ENCODE results near the gene MFSD1.

MFSD1 gene

DNA sequence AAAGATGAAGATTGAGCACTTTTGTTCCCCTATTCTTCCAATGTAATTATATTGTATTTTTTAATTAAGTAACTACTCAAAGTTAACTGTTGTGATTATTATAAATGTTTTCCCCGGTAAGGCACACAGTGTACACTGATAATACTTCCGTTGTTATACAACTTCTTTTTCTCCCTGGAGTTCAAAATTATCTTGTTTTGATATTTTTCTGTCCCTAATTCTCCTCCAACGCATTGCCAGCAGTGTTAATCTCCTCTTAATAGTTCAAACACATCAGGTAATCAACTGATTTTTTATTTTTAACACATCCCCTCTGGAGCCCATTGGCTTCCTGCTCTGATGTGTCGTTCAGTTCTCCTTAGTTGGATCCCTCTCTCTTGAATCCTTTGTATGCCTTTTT lies 32.3 kb upstream of the MFSD1 start:
- no peak for TF ChIP-seq FOXP2 (optimal IDR thresholded peaks at IDR 0.05; ENCODE audit: borderline replicate concordance, extremely low read depth, extremely low read length, insufficient read depth)
- TF ChIP-seq, protein P1, sequence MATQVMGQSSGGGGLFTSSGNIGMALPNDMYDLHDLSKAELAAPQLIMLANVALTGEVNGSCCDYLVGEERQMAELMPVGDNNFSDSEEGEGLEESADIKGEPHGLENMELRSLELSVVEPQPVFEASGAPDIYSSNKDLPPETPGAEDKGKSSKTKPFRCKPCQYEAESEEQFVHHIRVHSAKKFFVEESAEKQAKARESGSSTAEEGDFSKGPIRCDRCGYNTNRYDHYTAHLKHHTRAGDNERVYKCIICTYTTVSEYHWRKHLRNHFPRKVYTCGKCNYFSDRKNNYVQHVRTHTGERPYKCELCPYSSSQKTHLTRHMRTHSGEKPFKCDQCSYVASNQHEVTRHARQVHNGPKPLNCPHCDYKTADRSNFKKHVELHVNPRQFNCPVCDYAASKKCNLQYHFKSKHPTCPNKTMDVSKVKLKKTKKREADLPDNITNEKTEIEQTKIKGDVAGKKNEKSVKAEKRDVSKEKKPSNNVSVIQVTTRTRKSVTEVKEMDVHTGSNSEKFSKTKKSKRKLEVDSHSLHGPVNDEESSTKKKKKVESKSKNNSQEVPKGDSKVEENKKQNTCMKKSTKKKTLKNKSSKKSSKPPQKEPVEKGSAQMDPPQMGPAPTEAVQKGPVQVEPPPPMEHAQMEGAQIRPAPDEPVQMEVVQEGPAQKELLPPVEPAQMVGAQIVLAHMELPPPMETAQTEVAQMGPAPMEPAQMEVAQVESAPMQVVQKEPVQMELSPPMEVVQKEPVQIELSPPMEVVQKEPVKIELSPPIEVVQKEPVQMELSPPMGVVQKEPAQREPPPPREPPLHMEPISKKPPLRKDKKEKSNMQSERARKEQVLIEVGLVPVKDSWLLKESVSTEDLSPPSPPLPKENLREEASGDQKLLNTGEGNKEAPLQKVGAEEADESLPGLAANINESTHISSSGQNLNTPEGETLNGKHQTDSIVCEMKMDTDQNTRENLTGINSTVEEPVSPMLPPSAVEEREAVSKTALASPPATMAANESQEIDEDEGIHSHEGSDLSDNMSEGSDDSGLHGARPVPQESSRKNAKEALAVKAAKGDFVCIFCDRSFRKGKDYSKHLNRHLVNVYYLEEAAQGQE (IDR thresholded peaks at IDR 0.05; ENCODE audit: insufficient read depth in 1 of 2, low read depth in 2 of 2, low read length in 2 of 2) = no peak
- no peak for TF ChIP-seq TAF1 (IDR thresholded peaks at IDR 0.05; ENCODE audit: borderline replicate concordance, insufficient read depth, low read length)
- TF ChIP-seq SIN3A (IDR thresholded peaks at IDR 0.05; ENCODE audit: borderline replicate concordance, insufficient read depth, low read length) = no peak
- no peak for TF ChIP-seq POLR2AphosphoS5 (IDR thresholded peaks at IDR 0.05; ENCODE audit: low read depth, low read length)

DNA sequence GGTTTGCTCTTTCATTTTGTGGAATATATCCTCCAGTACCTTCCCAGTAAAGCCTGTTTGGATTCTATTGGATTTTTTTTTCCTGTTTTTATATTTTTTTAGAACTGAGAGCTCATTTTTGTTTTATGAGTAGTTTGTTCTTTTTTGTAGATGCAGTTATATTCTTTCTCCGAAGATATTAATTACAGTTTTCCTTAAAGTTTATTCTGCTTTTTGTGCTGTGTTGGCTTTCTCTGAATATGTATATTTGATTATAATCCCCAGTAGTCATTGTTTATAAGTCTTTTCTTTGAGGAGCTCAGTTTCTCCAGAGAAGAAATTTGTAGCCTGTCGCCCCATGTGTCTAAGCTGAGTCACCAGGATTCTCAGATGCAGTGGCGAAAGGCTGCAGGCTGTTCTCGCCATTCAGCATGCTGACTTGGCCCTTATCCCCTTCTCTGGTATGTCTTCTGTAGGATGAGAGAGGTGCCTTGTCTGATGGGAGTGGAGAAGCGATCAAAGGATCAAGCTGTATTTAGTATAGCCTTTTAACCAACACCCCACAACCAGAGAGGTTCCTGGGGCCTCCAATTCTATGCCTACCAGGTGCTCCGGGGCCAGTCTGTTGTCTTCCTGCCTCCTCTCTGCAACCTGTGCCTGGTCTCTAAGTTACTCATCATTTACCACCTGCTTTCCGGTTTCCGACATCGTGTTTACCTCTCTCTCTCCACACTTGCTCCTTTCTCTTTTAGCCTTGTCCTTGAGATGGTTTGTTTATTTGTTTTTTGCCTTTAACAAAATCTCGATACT lies 31.7 kb upstream of the MFSD1 start:
- TF ChIP-seq POLR2AphosphoS5 (IDR thresholded peaks at IDR 0.05; ENCODE audit: low read depth, low read length) = no peak

DNA sequence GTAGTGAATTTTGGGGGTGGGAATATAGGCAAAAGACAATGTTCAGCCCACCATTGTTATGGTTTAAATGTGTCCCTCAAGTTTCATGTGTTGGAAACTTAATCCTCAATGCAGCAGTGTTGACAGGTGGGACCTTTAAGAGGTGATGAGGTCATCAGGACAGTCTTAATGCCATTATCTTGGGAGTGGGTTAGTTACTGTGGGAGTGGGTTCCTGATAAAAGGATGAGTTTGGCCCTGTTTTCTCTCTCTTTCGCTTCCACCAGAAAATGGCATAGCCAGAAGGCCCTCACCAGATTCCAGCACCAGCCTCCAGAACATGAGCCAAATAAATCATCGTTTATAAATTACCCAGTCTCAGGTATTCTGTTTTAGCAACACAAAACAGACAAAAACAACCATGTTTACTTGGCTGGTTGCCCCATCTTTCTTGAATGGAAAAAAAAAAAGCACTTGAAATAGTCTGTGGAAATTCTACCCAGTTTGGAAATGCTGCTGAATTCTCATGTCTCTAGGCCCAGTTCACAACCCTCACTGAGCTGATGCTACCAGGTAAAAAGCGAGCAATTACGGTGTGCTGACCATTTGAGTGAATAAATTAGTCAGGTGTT lies 31.0 kb upstream of the MFSD1 start:
- TF ChIP-seq FOXP2 (optimal IDR thresholded peaks at IDR 0.05; ENCODE audit: borderline replicate concordance, extremely low read depth, extremely low read length, insufficient read depth) (no peak), SIN3A (IDR thresholded peaks at IDR 0.05; ENCODE audit: borderline replicate concordance, insufficient read depth, low read length) (no peak), TAF1 (IDR thresholded peaks at IDR 0.05; ENCODE audit: borderline replicate concordance, insufficient read depth, low read length) (no peak), POLR2AphosphoS5 (IDR thresholded peaks at IDR 0.05; ENCODE audit: low read depth, low read length) (no peak)
- TF ChIP-seq, protein P1 (IDR thresholded peaks at IDR 0.05; ENCODE audit: insufficient read depth in 1 of 2, low read depth in 2 of 2, low read length in 2 of 2) = no peak

DNA sequence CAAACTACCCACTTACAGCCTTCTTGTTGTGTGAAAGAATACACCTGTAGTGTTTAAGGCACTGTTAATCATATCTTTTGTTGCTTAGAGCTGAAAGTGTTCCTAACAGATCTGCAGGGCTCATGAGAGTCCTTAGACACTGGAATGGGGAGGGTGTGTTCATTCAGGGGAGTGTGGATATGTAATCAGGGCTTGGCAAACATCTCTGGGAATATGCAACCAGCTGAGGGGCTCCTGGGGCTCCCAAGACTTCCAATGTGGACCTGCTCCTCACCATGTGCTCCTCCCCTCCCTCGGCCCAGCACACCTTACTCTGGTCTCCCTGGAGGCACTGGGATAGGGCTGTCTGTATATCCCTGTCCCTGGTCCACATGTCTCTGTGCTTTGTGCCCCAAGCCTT lies 30.3 kb upstream of the MFSD1 start:
- TF ChIP-seq POLR2AphosphoS5 (IDR thresholded peaks at IDR 0.05; ENCODE audit: low read depth, low read length) (no peak), FOXP2 (optimal IDR thresholded peaks at IDR 0.05; ENCODE audit: borderline replicate concordance, extremely low read depth, extremely low read length, insufficient read depth) (no peak)

DNA sequence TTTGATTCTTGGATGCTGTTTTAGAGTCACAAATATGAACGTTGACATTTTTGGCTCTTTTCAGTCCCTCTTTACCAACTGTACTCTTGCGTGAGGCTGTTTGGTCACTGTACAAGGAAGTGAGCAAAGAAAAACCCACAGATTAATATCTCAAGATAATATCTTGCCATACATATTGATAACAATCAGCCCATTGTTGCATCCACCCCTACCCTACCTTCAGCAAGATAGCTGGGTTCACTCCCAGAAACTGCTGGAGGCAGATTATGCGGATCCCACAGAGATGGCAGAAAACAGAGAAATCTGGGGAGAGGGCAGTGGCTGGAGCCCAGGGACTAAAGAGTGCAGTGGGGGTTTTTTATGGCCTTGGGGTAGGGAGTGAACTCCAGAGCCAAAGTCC lies 29.9 kb upstream of the MFSD1 start:
- TF ChIP-seq POLR2AphosphoS5 (IDR thresholded peaks at IDR 0.05; ENCODE audit: low read depth, low read length) = no peak
- TF ChIP-seq, protein P1 (IDR thresholded peaks at IDR 0.05; ENCODE audit: insufficient read depth in 1 of 2, low read depth in 2 of 2, low read length in 2 of 2) = no peak
- no peak for TF ChIP-seq SIN3A (IDR thresholded peaks at IDR 0.05; ENCODE audit: borderline replicate concordance, insufficient read depth, low read length)
- no peak for TF ChIP-seq FOXP2 (optimal IDR thresholded peaks at IDR 0.05; ENCODE audit: borderline replicate concordance, extremely low read depth, extremely low read length, insufficient read depth)
- TF ChIP-seq TAF1 (IDR thresholded peaks at IDR 0.05; ENCODE audit: borderline replicate concordance, insufficient read depth, low read length) = no peak

DNA sequence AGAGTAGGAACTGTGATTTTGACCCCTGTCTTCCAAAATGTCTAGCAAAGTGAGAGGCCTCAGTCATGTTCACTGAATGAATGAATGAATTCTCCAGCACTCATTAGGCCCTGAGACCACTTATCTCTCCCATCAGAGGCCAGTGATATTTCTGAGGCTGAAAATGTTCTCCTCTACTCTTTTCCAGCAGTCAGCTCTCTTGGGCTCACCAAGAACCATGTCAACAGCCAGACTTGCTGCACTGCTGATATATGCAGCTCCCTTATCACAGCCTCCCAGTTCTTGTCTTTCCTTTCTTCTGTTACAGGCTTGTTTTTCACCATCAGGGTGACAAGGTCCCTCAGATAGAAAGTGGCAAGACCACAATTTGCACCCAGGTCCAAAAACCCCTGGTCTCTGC lies 28.7 kb upstream of the MFSD1 start:
- TF ChIP-seq TAF1 (IDR thresholded peaks at IDR 0.05; ENCODE audit: borderline replicate concordance, insufficient read depth, low read length) (no peak), SIN3A (IDR thresholded peaks at IDR 0.05; ENCODE audit: borderline replicate concordance, insufficient read depth, low read length) (no peak), POLR2AphosphoS5 (IDR thresholded peaks at IDR 0.05; ENCODE audit: low read depth, low read length) (no peak), FOXP2 (optimal IDR thresholded peaks at IDR 0.05; ENCODE audit: borderline replicate concordance, extremely low read depth, extremely low read length, insufficient read depth) (no peak)
- TF ChIP-seq, protein P1 (IDR thresholded peaks at IDR 0.05; ENCODE audit: insufficient read depth in 1 of 2, low read depth in 2 of 2, low read length in 2 of 2) = no peak
